GM19043 (cell line): Measurements from ENCODE around the gene SARM1.

Experiments used
- ATAC-seq: cut with Tn5 transposase; IDR thresholded peaks from one replicate; pipeline ENCODE4 v1.9.1; 2021; ENCODE audit warnings: low read depth; ENCODE audit not compliant: unreplicated experiment

Gene SARM1

GRCh38 chr17:28367641-28368305, 3.7 kb upstream of the SARM1 start:
- ATAC-seq, result no peak

GRCh38 chr17:28368306-28368831, 3.1 kb upstream of the SARM1 start:
- no peak for ATAC-seq

GRCh38 chr17:28368915-28369683, 2.4 kb upstream of the SARM1 start:
- no peak for ATAC-seq

- no peak for ATAC-seq
Observed at GRCh38 chr17:28369684-28370034, 1.8 kb upstream of the SARM1 start.

GRCh38 chr17:28370035-28370743, 1.3 kb upstream of the SARM1 start, which contains the start of gene VTN:
Gene VTN (minus strand): TSS chr17:28370307. CDS start chr17:28370203, 104 bp downstream.
- ATAC-seq, result no peak

DNA sequence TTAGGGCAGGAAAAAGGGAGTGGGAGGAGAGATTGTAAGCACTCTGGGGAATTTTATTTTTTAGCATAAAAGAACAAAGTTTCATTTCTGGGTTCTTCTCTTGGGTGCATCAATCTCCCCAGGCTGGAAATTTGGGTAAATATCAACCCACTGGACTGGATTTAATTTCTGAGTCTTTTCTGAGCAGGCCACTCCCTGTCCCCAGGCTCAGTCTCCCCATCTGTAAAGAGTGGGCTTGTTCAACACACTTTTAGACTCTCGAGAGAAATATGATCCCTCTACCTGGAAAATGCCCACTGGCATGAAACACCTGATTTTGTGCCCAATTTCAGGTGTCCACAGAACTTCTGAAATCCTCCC, 770 bp upstream of the SARM1 start:
- no peak for ATAC-seq

- ATAC-seq, result no peak
Observed at GRCh38 chr17:28372203-28372944, 880 bp downstream of the SARM1 start.

DNA sequence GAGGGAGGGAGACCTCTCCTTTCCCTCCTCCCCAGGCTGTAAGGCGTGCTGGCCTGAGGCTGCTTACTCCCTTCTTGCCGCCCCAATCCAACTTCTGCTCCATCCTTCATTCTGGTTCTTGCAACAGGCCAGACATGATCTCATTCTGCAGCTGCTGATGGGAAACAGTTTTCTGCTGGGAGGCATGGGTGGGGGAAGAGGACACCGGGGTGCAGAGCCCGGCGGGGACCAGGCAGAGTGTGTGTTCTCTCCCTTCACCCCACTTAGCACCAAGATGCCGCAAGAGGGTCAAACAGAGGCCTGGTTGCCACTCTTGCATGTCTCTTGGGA, 1.4 kb downstream of the SARM1 start:
- ATAC-seq, result no peak

DNA sequence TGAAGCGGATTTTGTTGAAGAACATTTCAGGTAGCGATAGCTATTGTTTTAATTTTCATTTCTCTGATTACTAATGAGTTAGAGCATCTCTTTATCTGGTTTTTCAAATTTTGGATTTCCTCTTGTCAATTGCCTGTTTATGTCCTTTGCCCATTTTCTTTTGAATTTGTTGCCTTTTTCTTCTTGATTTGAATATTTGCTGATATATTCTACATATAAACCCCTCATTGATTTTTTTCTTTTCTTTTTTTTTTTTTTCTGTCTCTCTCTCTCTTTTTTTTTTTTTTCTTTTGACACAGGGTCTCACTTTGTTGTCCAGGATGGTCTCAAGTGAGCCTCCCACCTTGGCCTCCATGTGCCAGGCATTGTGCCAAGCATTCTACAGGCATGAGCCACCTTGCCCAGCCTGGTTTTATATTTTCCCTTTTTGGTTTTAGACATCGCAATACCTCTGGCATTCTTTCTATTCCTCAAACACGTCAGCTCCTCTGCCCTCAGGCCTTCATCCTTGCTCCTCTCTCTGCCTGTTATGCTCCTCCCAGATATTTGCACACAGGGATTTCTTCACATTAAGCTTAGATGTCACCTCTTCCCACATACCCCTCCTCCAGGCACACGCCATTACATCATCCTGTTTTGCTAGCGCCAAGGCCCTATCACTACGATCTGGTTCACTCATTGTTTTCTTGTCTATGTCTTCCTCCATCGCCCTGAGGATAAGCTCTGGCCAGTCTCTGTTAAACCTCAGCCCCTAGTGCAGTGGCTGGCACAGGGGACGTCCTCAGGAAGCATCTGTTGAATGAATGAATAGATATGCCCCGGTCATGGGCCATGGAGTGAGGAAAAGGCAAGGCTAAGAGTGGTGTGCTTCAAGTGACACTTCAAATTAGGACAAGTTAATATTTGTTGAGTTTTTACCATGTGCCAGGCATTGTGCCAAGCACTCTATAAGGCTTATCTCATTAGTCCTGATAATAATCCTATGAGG, 8.6 kb downstream of the SARM1 start:
- ATAC-seq, result no peak

DNA sequence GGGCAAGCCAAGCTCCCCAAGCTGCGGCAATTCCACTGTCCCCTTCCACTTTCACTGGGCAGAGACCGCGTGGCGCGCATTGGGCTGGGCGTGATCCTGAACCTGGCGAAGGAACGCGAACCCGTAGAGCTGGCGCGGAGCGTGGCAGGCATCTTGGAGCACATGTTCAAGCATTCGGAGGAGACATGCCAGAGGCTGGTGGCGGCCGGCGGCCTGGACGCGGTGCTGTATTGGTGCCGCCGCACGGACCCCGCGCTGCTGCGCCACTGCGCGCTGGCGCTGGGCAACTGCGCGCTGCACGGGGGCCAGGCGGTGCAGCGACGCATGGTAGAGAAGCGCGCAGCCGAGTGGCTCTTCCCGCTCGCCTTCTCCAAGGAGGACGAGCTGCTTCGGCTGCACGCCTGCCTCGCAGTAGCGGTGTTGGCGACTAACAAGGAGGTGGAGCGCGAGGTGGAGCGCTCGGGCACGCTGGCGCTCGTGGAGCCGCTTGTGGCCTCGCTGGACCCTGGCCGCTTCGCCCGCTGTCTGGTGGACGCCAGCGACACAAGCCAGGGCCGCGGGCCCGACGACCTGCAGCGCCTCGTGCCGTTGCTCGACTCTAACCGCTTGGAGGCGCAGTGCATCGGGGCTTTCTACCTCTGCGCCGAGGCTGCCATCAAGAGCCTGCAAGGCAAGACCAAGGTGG, 9.8 kb downstream of the SARM1 start:
- no peak for ATAC-seq

DNA sequence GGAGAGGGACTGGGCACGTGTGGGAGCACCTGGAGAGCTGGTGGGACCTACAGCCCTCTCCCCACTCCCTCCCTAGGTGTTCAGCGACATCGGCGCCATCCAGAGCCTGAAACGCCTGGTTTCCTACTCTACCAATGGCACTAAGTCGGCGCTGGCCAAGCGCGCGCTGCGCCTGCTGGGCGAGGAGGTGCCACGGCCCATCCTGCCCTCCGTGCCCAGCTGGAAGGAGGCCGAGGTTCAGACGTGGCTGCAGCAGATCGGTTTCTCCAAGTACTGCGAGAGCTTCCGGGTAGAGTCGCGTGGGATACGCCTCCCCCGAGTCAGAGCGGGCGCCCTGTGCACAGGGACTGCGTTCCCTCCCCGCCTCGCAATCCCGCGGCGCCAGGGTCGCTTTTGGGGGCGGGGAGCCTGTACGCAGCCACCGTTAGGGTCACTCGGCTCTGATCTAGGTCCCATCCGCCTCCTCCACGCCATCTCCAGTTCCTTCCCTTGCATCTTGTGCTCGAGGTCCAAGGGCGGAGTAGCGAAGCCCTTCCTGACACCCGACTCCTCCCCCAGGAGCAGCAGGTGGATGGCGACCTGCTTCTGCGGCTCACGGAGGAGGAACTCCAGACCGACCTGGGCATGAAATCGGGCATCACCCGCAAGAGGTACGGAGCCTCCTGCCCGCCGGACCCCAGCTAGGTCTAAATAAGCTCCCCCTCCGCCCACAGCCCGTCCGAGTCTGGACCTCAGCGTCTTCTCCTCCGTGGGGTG, 13.0 kb downstream of the SARM1 start:
- ATAC-seq, result peak; percentile 57

DNA sequence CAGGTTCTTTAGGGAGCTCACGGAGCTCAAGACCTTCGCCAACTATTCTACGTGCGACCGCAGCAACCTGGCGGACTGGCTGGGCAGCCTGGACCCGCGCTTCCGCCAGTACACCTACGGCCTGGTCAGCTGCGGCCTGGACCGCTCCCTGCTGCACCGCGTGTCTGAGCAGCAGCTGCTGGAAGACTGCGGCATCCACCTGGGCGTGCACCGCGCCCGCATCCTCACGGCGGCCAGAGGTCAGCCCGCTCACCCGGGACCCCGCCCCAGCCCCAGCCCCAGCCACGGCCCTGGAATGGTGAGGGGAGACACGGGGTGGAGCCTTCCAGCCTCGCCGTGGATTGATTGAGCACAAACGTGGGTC, 13.5 kb downstream of the SARM1 start:
- ATAC-seq, result no peak

DNA sequence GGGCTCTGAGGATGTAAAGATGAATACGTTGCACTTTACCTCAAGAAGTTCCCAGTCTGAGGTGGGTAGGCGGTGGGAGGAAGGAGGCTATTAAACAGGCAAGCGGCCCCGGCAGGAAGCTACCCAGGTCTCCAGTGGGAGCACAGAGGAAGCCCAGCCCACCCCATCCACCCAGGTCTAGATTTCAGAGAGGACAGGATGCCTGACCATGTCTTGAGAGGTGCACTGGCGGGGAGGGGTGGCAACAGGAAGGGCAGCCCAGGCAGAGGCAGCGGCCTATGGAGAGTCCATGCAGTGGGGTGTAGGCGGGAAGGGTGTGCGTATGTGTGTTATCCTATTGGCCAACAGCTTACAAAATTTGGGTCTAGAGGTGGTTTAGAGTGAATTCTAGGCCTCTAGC, 13.9 kb downstream of the SARM1 start:
- ATAC-seq, result no peak

DNA sequence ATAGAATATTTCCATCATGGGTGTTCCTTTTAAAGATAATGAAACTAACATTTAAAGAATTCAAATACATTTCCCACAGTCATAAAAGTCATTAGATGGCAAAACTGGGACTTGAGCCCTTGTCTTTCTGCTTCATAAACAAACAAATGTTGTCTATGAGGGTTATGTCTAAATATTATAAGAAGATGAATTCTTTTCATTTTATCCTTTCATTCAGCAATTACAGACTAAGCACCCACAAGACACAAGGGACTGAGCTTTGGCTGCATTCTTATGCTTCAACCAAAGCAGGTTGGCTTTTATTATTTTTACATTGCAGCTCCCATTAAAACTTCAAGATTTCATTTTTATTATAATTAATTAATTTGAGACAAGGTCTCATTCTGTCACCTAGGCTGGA, 14.9 kb downstream of the SARM1 start:
- no peak for ATAC-seq

GRCh38 chr17:28388106-28388505, 16.6 kb downstream of the SARM1 start:
- ATAC-seq, result no peak

GRCh38 chr17:28390141-28390540, 18.6 kb downstream of the SARM1 start:
- ATAC-seq, result no peak

GRCh38 chr17:28390563-28390962, 19.1 kb downstream of the SARM1 start:
- ATAC-seq, result no peak

DNA sequence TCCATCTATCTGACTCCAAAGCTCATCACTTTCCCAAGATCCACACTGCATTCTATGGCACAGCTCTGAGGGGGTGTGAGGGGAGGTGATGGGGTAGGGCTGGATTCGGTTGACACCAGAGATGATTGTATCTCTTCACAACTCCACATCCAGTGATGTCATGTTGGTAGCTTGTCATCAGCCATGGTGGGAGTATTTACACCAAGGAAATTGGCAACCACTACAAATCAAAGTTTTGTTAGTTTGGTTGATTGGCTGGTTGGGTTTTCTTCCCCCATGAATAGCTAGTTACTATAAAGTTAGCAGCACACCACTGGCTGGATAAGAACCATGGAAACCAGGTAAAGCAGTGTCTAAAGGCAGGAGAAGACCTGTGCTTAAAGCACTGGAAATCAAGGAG, 19.5 kb downstream of the SARM1 start:
- ATAC-seq, result no peak

DNA sequence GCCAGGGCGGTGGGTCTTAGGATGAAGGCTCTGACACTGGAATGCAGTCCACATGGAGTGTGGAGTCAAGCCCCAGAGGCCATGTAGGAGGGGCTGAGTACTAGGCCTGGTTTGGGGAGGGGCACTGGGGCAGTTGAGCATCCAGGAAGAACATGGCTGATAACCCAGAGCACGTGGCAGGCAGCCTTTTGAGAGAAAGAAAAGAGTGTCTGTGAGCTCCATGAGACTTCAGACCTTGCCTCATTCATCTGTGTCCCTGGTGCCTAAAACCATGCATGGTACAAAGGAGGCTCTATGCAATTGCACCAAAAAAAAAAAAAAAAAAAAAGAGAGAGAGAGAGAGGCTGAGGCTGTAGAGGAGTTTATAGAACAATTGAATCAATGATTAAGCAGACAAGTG, 19.9 kb downstream of the SARM1 start:
- ATAC-seq, result no peak
